Spleen (tissue), 7 donors: ENCODE measurements around the gene SBNO1.

Source experiments
- POLR2A ChIP-seq, 3 donors: fragments of 450-650 bp; IDR thresholded peaks; one replicate each; pipeline ENCODE4 v1.5.1; 2017; ENCODE audit warnings: antibody characterized with exemption in 3 of 3, mild to moderate bottlenecking in 1 of 3
- POLR2AphosphoS5 ChIP-seq, 3 donors: sonication (generic); formaldehyde crosslinking; IDR thresholded peaks; one replicate each; pipeline ENCODE4 v1.5.1; 2017; ENCODE audit warnings: antibody characterized with exemption in 3 of 3
- TF ChIP-seq, protein P1 (sequence below), 11 experiments: fragments of 200-600 bp in 7 of 11; fragments of 450-650 bp in 4 of 11; sonication (generic) in 4 of 11; IDR thresholded peaks in 8 of 11; conservative IDR thresholded peaks in 3 of 11; 1 replicate in 7 of 11; 2 replicates in 4 of 11; pipeline versions ENCODE4 v1.4.0 to v1.8.0; 2016 to 2021; ENCODE audit warnings: antibody characterized with exemption in 11 of 11, inconsistent platforms in 4 of 11, mild to moderate bottlenecking in 1 of 11
- donor health status: DM: no; HTN: no; CAD: no; lungs with moderate emphysema.
- donor health status: DM: no; HTN: no; CAD: no.
- donor health status: DM: no; HTN: no; CAD: no.

DNA sequence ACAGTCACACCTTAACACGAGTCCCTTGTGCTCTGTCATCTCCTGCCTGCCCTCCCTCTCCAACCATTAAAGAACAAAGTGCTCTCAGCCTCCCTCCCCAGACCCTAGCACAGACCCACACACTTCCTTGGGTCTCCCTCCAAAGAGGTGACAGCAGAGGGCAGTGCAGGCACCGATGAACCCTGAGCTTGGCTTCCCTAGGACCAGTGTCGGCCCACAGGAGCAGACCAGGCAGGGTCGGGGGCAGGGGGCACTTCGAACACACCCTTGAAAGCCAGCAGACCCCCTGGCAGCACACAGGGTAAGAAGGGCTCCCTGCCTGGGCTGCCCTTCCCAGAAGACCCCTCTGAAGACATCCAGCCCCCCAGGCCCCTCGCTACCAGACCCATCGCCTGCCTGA, 100.0 kb downstream of the SBNO1 start:
- TF ChIP-seq, protein P1, sequence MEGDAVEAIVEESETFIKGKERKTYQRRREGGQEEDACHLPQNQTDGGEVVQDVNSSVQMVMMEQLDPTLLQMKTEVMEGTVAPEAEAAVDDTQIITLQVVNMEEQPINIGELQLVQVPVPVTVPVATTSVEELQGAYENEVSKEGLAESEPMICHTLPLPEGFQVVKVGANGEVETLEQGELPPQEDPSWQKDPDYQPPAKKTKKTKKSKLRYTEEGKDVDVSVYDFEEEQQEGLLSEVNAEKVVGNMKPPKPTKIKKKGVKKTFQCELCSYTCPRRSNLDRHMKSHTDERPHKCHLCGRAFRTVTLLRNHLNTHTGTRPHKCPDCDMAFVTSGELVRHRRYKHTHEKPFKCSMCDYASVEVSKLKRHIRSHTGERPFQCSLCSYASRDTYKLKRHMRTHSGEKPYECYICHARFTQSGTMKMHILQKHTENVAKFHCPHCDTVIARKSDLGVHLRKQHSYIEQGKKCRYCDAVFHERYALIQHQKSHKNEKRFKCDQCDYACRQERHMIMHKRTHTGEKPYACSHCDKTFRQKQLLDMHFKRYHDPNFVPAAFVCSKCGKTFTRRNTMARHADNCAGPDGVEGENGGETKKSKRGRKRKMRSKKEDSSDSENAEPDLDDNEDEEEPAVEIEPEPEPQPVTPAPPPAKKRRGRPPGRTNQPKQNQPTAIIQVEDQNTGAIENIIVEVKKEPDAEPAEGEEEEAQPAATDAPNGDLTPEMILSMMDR (IDR thresholded peaks at IDR 0.05 in 8 of 11, conservative IDR thresholded peaks at IDR 0.05 in 3 of 11) = peak in 1 of 11 experiments; percentile 11
- TF ChIP-seq POLR2A (IDR thresholded peaks at IDR 0.05) (no peak), POLR2AphosphoS5 (IDR thresholded peaks at IDR 0.05) (no peak)
